BLaER1 treated with 17β-estradiol and CSF1 and Interleukin-3, amounts not matched to agents 10 nM and 100 nM (cell line): ENCODE measurements around the gene ITPK1.
A peak's percentile ranks its signal among the peaks of the same experiment; 100 is the strongest.

ENCODE experiments used
- H3K27ac ChIP-seq, 11 experiments: shearing (Covaris generic); formaldehyde crosslinking; 2 replicates each; pipeline ENCODE4 v1.8.1; 2022
- H3K27me3 ChIP-seq, 11 experiments: shearing (Covaris generic); formaldehyde crosslinking; 2 replicates each; pipeline ENCODE4 v1.8.1; 2022
- H3K36me3 ChIP-seq, 11 experiments: shearing (Covaris generic); formaldehyde crosslinking; 2 replicates each; pipeline ENCODE4 v1.8.1; 2022
- H3K4me1 ChIP-seq, 10 experiments: shearing (Covaris generic); formaldehyde crosslinking; 2 replicates each; pipeline ENCODE4 v1.8.1; 2022
- H3K4me2 ChIP-seq, 11 experiments: shearing (Covaris generic); formaldehyde crosslinking; 2 replicates each; pipeline ENCODE4 v1.8.1; 2022
- H3K4me3 ChIP-seq, 10 experiments: shearing (Covaris generic); formaldehyde crosslinking; 2 replicates each; pipeline ENCODE4 v1.8.1; 2022
- H3K9ac ChIP-seq, 11 experiments: shearing (Covaris generic); formaldehyde crosslinking; 2 replicates each; pipeline ENCODE4 v1.8.1; 2022
- H3K9me3 ChIP-seq, 11 experiments: shearing (Covaris generic); formaldehyde crosslinking; replicated peaks in 1 of 11; 2 replicates each; pipeline ENCODE4 v1.8.1; 2022
- H4K20me1 ChIP-seq, 11 experiments: shearing (Covaris generic); formaldehyde crosslinking; 2 replicates each; pipeline ENCODE4 v1.8.1; 2022
- Cebpa-rat ChIP-seq, 11 experiments: shearing (Covaris generic); IDR thresholded peaks; 2 replicates each; pipeline ENCODE4 v1.8.1; 2022

The ITPK1 gene

DNA sequence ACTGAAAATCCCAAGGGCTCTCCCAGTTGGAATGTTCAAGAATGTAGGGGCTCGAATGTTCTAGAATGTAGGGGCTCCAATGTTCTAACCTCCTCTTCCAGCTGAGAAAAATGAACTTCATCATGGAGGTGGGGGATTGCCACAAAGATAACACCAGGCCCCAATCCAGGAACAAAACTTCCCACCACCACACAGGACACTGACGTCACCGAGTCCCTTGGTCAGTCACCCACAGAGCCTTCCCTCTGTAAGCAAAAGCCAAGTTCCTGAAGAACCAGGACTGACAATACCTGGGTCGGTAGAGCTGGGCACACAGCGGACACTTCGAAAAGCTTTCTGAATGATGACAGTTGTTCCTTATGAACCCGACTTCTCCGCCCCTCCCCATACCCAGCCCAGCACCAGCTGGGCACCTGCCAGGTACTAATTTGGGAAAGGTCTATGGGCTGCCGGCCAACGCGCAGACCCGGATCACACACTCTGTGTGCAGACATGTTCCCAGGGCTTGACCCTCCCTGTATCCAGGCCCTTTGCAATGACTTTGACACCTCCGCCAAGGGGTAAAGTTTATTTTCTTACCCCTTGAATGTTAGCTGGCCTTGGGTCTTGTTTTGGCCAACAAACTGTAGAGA lies 18.9 kb downstream of the ITPK1 start:
- Histone ChIP-seq H3K9me3 (no peaks in the 10 kb centered on the region), H4K20me1 (peaks cover 79 to 100% (median 96%) of the 10 kb centered on the region in 11 experiments), H3K4me3 (no peak overlapping the region), H3K27me3 (no peaks in the 10 kb centered on the region), H3K4me1 (peaks cover 5 to 83% (median 33%) of the 10 kb centered on the region in 10 experiments; a peak in 16 of 20 replicates), H3K9ac (no peak overlapping the region), H3K4me2 (peak overlapping the region in 5 of 11 experiments; percentile 5 to 44 (median 42); a peak in 8 of 22 replicates), H3K27ac (peak overlapping the region in 1 of 11 experiments; percentile 7; a peak in 1 of 22 replicates), H3K36me3 (peaks cover 0 to 35% (median 0%) of the 10 kb centered on the region in 11 experiments; a peak in 3 of 22 replicates)
- TF ChIP-seq Cebpa-rat (IDR thresholded peaks at IDR 0.05) = no peak

DNA sequence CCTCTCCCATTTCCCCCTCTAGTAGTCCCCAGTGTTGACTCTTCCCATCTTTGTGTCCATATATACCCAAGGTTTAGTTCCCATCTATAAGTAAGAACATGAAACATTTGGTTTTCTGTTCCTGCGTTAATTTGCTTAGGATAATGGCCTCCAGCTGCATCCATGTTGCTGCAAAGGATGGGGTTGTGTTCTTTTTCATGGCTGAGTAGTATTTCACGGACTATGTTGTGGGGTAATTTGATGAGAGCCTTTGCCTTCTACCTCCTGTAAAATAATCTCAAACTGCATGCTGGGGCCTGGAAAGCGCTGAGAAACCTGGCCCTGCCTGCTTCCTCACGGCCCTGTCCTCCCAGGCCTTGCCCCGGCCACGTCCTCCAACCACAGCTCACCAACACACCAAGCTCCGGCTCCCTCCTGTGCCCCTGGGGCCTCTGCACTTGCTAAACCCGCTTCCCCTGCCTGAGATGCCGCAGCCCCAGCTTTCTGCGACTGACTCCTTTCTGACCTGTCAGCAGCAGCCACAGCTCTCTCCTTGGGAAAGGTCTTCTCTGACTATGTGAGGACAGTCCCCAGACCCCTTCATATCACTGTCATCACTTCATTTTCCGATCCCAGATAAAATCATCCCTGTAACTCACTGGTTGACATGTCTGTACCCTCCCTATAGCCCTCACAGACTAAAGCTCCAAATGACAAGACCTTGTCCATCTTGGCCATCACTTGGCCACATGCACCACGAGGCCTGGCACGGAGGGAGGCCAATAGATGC lies 19.8 kb downstream of the ITPK1 start:
- Histone ChIP-seq H3K27me3 (no peaks in the 10 kb centered on the region), H3K36me3 (peaks cover 0 to 35% (median 0%) of the 10 kb centered on the region in 11 experiments; a peak in 3 of 22 replicates), H3K4me1 (peaks cover 1 to 83% (median 28%) of the 10 kb centered on the region in 10 experiments; a peak in 16 of 20 replicates), H3K4me3 (no peak overlapping the region), H3K27ac (no peak overlapping the region), H3K9ac (no peak overlapping the region), H3K4me2 (peak overlapping the region in 3 of 11 experiments; percentile 5 to 44 (median 17); a peak in 3 of 22 replicates), H3K9me3 (no peaks in the 10 kb centered on the region), H4K20me1 (peaks cover 84 to 100% (median 96%) of the 10 kb centered on the region in 11 experiments)
- TF ChIP-seq Cebpa-rat (IDR thresholded peaks at IDR 0.05) = no peak

DNA sequence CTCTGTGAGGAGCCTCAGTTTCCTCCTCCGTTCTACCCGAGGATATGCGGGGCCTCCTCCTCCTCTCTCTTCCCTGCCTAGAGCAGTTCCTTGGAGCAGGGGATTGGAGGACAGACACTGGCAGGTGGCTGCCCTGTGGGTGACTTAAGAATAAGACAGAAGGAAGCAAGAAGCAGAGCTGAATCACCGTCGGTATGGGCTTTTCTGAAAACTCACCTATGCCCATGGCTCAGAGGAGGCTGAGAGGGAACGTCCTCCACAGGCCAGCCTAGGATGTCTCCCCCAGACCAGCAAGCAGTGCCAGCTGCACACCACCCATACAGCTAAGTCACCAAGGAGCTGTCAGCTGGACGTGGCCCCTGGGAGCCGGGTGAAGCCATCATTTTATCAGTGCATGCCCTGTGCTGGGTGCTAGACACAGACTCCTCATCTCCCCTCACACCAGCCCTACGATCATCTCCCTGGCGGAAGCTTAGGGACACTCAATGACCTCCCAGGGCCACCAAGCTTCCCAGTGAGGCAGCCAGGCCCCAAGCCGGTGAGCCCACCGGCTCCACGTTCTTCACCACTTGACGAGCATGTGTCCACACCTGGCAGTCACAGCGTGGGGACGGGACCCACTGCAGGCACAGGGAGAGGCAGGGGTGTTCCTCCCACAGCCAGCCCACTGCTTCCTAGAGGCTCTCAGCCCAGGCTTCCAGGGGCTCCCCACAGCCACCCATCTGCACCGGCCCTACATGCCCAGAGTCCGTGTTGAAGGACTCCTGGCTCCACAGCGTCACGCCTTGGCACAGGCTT lies 21.4 kb downstream of the ITPK1 start:
- no peak for TF ChIP-seq Cebpa-rat (IDR thresholded peaks at IDR 0.05)
- 0 out of 22 replicates have a peak overlapping the region, but pooled peaks of 1 of the 11 experiments have one; percentile 34 for H3K9ac ChIP-seq
- peaks cover 0 to 82% (median 31%) of the 10 kb centered on the region in 10 experiments; a peak in 17 of 20 replicates for H3K4me1 ChIP-seq
- no peaks in the 10 kb centered on the region for H3K27me3 ChIP-seq
- H3K9me3 ChIP-seq = no peaks in the 10 kb centered on the region
- peaks cover 0 to 35% (median 0%) of the 10 kb centered on the region in 11 experiments; a peak in 3 of 22 replicates for H3K36me3 ChIP-seq
- no peak overlapping the region for H3K4me3 ChIP-seq
- peak overlapping the region in 3 of 11 experiments; percentile 4 to 21 (median 10); a peak in 3 of 22 replicates for H3K27ac ChIP-seq
- peaks cover 85 to 100% (median 97%) of the 10 kb centered on the region in 11 experiments for H4K20me1 ChIP-seq
- H3K4me2 ChIP-seq = no peak overlapping the region; a peak in 1 of 22 replicates

DNA sequence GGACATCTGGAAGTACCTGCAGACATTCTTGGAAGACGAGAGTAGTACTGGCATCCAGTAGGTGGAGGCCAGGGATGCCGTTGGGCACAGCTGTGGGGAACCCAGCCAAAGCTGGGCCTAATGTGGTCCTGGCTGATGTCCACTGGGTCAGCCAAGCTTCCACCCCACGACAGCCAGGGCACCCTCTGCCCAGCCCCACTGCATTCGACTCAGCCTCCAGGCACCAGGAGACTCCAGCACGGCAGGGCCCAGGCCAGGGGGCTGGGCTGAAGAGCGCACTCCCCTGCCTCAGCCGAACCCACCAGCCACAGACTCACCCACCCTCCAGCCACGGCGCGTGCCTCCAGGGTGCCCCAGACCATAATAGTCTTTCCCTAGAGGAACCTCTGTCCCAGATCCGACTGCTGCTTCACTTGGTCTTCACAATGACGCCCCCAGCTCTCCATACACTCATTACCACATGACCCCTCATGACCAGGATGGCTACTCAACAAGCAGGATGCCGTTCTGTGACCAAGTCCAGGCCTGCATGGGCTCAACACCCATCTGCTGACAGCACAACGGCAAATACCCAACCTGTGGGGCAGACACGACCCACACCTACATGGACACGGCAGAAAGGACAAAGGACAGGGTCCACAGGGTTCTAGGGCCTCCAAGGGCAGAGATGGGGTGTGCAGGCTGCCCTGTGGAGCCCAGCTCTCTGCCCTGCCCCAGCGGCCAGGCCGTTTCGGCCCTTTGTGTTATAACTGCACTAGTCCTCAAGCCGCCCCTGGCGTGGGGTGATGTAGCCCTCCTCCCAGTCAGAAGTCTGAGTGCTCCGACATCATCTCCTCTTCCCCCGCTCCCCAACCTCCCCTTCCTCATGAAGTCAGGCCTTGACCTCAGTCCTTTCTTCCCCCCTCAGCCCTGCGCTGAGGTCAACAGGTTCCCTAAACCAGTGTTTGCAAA lies 22.8 kb downstream of the ITPK1 start:
- Histone ChIP-seq H3K36me3 (peaks cover 0 to 30% (median 0%) of the 10 kb centered on the region in 11 experiments; a peak in 3 of 22 replicates), H3K4me3 (no peak overlapping the region), H3K9me3 (no peaks in the 10 kb centered on the region), H3K27me3 (no peaks in the 10 kb centered on the region), H3K27ac (no peak overlapping the region; a peak in 2 of 22 replicates), H3K4me2 (no peak overlapping the region; a peak in 1 of 22 replicates), H4K20me1 (peaks cover 95 to 100% (median 99%) of the 10 kb centered on the region in 11 experiments), H3K9ac (peak overlapping the region in 1 of 11 experiments; percentile 42; a peak in 1 of 22 replicates), H3K4me1 (peaks cover 3 to 87% (median 38%) of the 10 kb centered on the region in 10 experiments; a peak in 19 of 20 replicates)
- TF ChIP-seq Cebpa-rat (IDR thresholded peaks at IDR 0.05) = no peak

DNA sequence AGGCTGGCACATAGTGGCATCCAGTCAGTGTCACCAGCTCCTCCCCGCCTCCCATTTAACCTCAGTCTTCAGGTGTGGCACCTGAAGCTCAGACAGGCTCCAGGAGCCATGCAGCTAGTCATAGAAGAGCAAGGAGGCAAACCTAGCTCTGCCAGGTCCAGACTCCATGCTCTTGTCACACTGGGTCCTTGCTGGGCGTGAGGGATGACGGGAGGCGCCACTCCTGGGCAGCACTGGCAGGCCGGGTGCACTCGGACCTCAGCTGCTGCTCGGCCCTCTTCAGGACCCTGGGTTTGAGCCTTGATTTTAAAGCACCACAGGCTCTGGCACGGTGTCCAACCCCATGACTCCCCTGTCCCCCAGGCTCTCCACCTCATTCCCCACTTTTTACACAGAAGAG lies 24.1 kb downstream of the ITPK1 start:
- Histone ChIP-seq H3K9ac (peak overlapping the region in 2 of 11 experiments; percentile 5 to 42; a peak in 1 of 22 replicates), H3K4me2 (peak overlapping the region in 1 of 11 experiments; percentile 6; a peak in 1 of 22 replicates), H3K27me3 (no peaks in the 10 kb centered on the region), H3K4me3 (no peak overlapping the region), H3K27ac (no peak overlapping the region; a peak in 1 of 22 replicates), H3K4me1 (peaks cover 15 to 87% (median 46%) of the 10 kb centered on the region in 10 experiments), H4K20me1 (peaks cover 99 to 100% (median 100%) of the 10 kb centered on the region in 11 experiments), H3K36me3 (peaks cover 0 to 24% (median 4%) of the 10 kb centered on the region in 11 experiments; a peak in 6 of 22 replicates), H3K9me3 (peaks cover 0 to 4% (median 0%) of the 10 kb centered on the region in 11 experiments; a peak in 1 of 22 replicates)
- TF ChIP-seq Cebpa-rat (IDR thresholded peaks at IDR 0.05) = no peak

DNA sequence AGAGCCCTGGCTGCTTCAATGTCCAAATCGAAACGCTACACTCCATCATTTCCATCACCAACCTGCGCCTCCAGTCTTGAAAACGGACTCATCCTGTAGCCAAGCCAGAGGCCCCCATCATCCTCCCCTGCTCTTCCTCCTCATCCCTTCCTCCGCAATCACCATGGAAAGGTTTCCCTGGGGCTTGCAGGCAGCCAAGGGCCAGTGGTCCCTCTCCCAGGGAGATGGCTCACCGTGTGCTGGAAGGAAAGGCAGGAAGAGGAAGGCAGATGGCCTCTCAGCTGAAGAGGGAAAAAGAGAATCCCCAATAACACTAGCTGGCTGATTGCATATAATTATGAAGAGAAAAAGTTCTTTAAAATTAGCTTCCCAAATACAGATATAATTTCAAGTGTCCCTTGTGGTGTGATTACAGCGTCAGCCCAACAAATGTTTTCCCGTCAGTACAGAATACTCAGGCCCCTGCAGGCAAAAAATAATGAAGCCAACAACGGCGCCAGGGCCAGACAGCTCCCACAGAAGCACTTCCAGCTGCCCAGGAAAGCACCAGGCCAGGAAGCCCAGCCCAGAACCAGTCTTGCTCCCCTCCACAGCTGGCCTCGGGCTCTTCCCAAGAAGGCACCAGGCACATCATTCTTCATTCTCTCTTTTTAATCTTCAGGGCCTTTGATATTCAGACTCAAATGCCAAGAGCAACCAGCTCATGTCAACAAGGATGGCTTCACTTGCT lies 24.7 kb downstream of the ITPK1 start:
- peak overlapping the region in 1 of 11 experiments; percentile 6; a peak in 1 of 22 replicates for H3K4me2 ChIP-seq
- H3K36me3 ChIP-seq = peaks cover 0 to 24% (median 4%) of the 10 kb centered on the region in 11 experiments; a peak in 6 of 22 replicates
- H4K20me1 ChIP-seq = peaks cover 99 to 100% (median 100%) of the 10 kb centered on the region in 11 experiments
- no peak overlapping the region for H3K4me3 ChIP-seq
- no peak overlapping the region for H3K9ac ChIP-seq
- no peaks in the 10 kb centered on the region for H3K27me3 ChIP-seq
- no peak overlapping the region for H3K27ac ChIP-seq
- H3K4me1 ChIP-seq = peaks cover 21 to 88% (median 46%) of the 10 kb centered on the region in 10 experiments
- H3K9me3 ChIP-seq = peaks cover 0 to 4% (median 0%) of the 10 kb centered on the region in 11 experiments; a peak in 1 of 22 replicates
- TF ChIP-seq Cebpa-rat (IDR thresholded peaks at IDR 0.05) = no peak
